ENCODE results near the gene PTPRK.

Gene PTPRK

DNA sequence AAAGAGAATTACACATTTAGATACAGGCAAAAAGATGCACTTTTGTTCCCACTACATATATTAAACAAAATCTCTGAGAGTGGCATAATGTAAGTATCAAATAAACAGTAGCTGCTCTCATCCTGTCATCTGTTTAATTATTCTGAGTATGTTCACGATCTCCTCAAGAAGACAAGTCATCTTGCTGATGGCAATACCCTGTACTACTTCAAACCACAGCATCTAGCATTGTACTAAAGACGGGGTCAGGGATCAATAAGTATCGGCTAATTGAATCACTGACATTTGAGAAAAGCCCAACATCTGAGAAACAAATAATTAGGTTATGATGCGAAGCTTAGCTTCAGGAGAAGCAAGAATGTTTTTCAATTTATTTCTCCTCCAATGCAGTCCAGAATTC, 175.1 kb downstream of the PTPRK start:
- no peak for DNase-seq (ENCODE audit: low read depth in 2 of 2)

GRCh38 chr6:128343706-128344105, 176.7 kb downstream of the PTPRK start:
- DNase-seq (ENCODE audit: low read depth in 2 of 2): no peak

DNA sequence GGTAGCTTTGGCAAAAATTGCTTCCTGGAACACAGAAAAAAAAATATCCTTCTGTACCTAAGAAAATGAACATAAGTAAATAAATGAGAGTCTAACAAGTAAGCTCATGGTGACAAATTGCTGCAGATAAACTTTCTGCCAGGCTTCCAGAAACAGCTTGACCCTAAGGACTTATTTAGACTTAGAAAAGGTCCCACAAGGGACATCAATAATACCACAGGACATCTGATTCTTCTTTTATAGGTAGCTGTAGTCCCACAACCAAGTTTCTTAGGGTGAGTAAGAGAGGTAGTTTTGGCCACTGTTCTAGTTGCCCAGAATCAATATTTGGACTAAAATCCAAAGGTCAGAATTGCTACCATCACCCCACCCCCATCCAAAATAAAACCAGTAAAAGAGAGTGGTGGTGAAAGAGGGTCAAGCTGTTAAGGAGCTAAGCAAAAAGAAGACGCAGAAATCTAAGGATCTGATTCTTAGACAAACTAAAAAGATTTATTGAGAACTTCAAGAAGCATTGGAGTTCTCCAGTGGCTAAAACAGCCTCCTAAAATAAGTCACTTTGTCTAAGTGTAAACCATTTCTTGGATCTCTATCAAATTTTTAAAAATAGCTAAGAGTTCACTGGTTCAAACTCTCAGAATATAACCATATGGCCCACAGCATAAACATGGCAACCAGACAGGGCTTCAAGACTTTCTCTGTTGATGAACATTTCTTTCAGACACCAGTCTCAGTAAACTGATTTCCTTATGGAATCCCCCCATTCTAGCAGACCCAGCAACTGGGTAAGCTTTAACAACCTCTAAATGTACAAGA, 180.6 kb downstream of the PTPRK start:
- no peak for DNase-seq (ENCODE audit: low read depth in 2 of 2)

- no peak for DNase-seq (ENCODE audit: low read depth in 2 of 2)
Observed at GRCh38 chr6:128337619-128338018, 182.8 kb downstream of the PTPRK start.

DNA sequence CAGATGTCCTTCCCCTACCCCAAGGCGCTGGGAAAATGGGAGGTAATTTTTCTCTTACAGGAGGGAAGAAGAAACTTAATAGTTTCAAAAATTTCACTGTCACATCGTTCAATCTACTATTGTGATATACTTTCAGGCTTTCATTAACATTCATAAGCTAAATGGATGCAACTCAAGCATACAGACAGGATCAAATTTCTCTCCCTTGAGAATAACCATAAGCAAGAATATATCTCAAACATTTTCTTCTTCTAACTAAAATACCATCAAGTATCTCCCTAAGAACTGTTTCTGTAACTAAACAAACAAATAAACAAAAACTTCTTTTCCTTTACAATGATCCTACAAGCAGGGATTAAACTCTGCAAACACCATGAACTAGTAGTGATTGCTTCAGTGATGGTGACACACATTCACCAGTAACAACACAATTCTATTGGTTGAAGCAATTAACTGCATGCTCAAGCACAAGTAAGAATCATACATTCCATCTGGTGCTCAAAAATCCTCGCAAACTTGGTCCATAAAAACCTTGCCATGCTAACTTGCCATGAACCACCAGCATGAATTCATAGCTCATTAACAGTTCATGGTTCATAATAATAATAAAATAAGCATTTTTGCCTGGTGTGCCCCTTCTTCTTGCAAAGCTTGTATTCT, 183.8 kb downstream of the PTPRK start:
- DNase-seq (ENCODE audit: low read depth in 2 of 2): no peak

DNA sequence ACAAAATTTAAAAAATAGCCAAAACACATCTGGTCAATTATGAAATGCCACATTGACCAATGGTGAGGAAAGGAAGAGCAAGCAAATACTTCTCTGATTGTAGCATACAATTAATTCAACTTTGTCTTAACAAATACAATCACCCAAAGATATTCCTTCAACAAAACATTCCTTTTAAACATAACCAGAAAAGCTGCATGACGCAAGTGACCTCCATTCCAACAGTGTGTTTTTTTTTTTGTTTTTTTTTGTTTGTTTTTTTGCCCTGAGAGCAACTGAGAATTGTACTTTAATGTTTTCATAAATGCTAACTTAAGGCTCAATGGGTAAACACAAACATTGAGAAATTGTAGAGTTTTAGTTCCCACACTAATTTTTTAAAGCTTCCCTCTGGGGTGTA, 184.4 kb downstream of the PTPRK start:
- no peak for DNase-seq (ENCODE audit: low read depth in 2 of 2)

DNA sequence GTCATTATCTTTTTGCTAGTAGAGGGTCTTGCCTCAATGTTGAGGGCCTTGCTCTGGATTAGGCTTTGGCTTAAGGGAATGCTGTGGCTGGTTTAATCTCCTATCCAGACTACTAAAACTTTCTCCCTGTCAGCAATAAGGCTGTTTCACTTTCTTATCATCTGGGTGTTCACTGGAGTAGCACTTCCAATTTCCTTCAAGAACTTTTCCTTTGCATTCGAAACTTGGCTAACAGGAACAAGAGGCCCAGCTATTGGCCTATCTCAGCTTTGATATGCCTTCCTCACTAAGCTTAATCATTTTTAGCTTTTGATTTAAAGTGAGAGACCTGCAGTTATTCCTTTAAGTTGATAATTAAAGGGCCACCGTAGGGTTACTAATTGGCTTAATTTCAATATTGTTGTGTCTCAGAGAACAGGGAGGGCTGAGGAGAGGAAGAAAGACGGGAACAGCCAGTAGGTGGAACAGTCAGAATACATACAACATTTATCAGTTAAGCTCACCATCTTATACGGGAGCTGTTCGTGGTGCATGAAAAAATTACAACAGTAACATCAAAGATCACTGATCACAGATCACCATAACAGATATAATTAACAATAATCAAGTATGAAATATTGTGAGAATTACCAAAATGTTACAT, 186.7 kb downstream of the PTPRK start:
- no peak for DNase-seq (ENCODE audit: low read depth in 2 of 2)

GRCh38 chr6:128327890-128328289, 192.5 kb downstream of the PTPRK start:
- no peak for DNase-seq (ENCODE audit: low read depth in 2 of 2)

DNA sequence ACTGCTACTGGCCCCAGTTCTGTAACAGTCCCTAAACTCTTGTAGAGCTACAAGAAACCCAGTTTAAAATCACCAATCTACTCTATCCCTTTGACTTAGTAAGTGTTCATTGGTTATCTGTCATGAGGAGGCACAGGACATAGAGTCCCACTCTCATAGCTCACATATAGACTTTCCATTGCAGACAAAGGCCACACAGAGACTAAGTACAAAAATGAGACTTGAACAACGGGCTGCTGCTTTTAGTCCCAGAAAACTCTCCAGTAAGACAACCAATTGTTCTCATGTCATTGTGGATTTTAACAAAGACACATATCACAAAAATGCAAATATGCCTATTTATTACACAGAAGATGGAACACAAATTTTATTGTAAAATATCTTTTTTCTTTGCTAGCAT, 197.4 kb downstream of the PTPRK start:
- DNase-seq (ENCODE audit: low read depth in 2 of 2): no peak

GRCh38 chr6:128319946-128320345, 200.5 kb downstream of the PTPRK start:
- DNase-seq (ENCODE audit: low read depth in 2 of 2): no peak

GRCh38 chr6:128319157-128319556, 201.2 kb downstream of the PTPRK start:
- DNase-seq (ENCODE audit: low read depth in 2 of 2): no peak

DNA sequence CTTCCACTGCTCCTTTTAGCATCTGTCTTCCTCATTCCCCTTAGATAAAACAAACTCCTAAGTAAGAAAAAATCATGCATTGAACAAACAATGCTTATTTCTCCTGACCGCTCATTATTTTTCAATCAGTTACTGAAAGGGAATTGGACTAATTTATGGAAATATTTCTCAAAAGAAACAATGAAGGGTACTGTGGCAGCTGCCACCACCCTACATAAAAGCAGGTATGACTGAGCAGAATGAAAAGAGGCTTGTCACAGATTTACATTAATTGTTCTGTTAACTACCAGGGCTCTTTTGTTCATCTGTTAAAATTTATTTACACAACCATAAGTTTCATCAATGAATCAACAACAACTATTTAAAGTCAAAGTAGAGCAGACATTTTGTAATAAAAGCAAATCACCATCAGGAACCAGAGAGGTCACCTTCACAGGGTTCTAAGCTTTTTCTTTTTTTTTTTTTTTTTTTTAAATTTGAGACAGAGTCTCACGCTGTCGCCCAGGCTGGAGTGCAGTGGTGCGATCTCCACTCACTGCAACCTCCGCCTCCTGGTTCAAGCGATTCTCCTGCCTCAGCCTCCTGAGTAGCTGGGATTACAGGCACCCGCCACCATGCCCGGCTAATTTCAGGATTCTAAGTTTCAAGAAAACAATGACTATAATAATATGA, 204.0 kb downstream of the PTPRK start:
- no peak for DNase-seq (ENCODE audit: low read depth in 2 of 2)

- DNase-seq (ENCODE audit: low read depth in 2 of 2): no peak
Observed at GRCh38 chr6:128314190-128314589, 206.2 kb downstream of the PTPRK start.

- no peak for DNase-seq (ENCODE audit: low read depth in 2 of 2)
Observed at GRCh38 chr6:128311944-128312570, 208.3 kb downstream of the PTPRK start.

GRCh38 chr6:128310451-128310850, 209.9 kb downstream of the PTPRK start:
- no peak for DNase-seq (ENCODE audit: low read depth in 2 of 2)

GRCh38 chr6:128307671-128308070, 212.7 kb downstream of the PTPRK start:
- no peak for DNase-seq (ENCODE audit: low read depth in 2 of 2)

GRCh38 chr6:128305976-128306375, 214.4 kb downstream of the PTPRK start:
- DNase-seq (ENCODE audit: low read depth in 2 of 2): no peak

- no peak for DNase-seq (ENCODE audit: low read depth in 2 of 2)
Observed at GRCh38 chr6:128305228-128305627, 215.2 kb downstream of the PTPRK start.

- no peak for DNase-seq (ENCODE audit: low read depth in 2 of 2)
Observed at GRCh38 chr6:128303870-128304269, 216.5 kb downstream of the PTPRK start.

- DNase-seq (ENCODE audit: low read depth in 2 of 2): no peak
Observed at GRCh38 chr6:128302942-128303341, 217.5 kb downstream of the PTPRK start.

- no peak for DNase-seq (ENCODE audit: low read depth in 2 of 2)
Observed at GRCh38 chr6:128295670-128296069, 224.7 kb downstream of the PTPRK start.

- DNase-seq (ENCODE audit: low read depth in 2 of 2): no peak
Observed at GRCh38 chr6:128290221-128290620, 230.2 kb downstream of the PTPRK start.
